HG03520 (cell line): ENCODE results near the gene LRP1B.
"Not testable (repeated sequence)": the region's sequence is repeated elsewhere in the genome, so short reads cannot be mapped to it uniquely, and the experiment has no call there.

Source experiments
- ATAC-seq: cut with Tn5 transposase; IDR thresholded peaks from one replicate; pipeline ENCODE4 v1.9.1; 2021; ENCODE audit warnings: mild to moderate bottlenecking, moderate library complexity; ENCODE audit not compliant: unreplicated experiment

The LRP1B gene

DNA sequence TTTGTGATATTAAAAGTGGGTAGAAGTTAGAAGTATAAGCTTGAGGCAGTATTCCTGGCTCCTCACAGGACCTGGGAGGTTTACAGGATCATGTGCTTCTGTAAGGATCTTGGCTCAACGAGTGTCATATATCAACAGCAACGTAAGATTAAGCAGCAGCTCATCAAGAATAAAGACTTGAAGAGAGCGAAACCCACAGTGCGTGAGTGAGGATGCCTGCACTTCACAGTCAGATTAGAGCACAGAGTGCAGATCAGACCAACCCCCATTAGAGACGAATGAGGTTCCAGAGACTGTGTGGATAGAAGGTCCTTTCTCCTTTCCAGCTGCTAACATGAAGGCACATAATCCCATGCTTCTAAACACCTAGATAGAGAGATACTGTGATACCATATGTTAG, 1693.9 kb downstream of the LRP1B start:
- ATAC-seq: no peak

- not testable (repeated sequence) for ATAC-seq
Observed at GRCh38 chr2:140427033-140427432, 1703.8 kb downstream of the LRP1B start.

GRCh38 chr2:140424471-140424870, 1706.3 kb downstream of the LRP1B start:
- no peak for ATAC-seq

GRCh38 chr2:140422759-140423158, 1708.1 kb downstream of the LRP1B start:
- no peak for ATAC-seq

GRCh38 chr2:140417504-140417903, 1713.3 kb downstream of the LRP1B start:
- ATAC-seq: no peak

- ATAC-seq: no peak
Observed at GRCh38 chr2:140416577-140416976, 1714.2 kb downstream of the LRP1B start.

DNA sequence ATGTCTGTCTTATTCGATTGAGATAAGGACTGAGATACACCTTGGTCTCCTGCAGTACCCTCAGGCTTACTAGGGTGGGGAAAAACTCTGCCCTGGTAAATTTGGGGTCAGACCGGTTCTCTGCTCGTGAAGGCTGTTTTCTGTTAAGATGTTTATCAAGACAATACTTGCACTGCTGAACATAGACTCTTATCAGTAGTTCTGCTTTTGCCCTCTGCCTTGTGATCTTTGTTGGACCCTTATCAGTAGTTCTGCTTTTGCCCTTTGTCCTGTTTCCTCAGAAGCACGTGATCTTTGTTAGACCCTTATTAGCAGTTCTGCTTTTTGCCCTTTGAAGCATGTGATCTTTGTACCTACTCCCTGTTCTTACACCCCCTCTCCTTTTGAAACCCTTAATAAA, 1715.8 kb downstream of the LRP1B start:
- not testable (repeated sequence) for ATAC-seq

DNA sequence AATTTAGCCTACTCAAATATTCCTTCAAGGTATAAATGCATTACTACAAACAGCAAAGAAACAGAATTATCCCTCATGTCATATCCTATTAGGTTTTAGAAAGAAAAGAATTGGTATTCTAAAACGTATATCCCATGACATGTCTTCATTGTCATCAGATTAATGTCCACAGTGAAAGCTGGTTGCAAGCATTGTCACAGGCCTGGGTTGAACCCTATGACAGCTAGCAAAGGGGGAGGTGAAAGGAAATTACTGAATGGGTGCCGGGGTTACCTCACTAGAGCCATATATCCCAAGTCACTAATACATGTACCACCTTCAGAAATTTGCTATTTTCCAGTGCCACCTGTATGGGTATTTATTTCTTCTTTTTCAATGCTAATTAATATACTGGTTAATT, 1720.1 kb downstream of the LRP1B start:
- no peak for ATAC-seq

DNA sequence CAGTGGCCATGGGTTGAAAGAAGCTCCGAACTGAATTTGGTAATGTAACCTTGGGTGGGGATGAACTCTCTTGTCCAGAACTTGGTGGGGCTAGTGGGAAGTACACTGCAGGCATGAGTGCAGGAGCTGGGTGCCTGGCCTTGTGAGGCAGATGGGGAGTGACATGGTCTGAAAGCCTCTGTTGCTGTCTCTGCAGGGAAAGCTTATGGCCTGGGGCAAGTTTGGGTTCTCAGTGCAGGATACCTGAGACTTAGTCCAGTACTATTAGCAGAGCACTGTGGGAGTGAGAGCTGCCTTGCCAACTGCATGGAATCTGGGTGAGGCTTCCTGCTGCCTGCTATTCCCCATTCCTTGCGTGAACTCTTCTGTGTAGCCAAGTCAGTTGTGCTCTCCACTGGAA, 1729.8 kb downstream of the LRP1B start:
- ATAC-seq: no peak

DNA sequence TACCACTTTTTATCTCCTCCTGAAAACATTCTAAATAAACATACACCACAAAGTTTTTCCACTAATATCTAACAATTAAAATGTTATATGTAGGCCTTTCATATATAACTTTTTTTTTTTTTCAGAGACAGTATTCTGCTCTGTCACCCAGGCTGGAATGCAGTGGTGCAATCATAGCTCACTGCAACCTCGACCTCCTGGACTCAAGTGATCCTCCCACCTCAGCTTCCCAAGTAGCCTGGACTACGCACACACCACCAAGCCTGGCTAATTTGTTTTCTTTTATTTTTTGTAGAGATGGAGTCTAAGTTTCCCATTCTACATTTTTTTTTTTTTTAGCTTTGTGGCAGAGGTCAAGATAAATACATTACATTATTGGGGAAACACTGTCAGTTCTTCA, 1738.0 kb downstream of the LRP1B start:
- ATAC-seq: no peak

DNA sequence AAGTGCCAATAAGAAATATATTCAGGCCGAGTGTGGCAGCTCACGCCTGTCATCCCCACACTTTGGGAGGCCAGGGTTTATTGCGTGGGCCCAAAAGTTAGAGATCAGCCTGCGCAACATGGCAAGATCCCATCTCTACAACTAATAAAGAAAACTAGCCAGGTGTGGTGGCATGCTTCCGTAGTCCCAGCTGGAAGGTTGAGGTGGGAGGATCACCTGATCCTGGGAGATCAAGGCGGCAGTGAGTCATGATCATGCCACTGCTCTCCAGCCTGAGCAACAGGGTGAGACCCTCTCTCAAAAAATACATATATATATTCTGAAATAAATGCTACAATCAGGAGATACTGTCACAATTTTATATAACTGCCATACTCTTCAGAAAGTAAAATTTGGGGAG, 1745.9 kb downstream of the LRP1B start:
- ATAC-seq: no peak

DNA sequence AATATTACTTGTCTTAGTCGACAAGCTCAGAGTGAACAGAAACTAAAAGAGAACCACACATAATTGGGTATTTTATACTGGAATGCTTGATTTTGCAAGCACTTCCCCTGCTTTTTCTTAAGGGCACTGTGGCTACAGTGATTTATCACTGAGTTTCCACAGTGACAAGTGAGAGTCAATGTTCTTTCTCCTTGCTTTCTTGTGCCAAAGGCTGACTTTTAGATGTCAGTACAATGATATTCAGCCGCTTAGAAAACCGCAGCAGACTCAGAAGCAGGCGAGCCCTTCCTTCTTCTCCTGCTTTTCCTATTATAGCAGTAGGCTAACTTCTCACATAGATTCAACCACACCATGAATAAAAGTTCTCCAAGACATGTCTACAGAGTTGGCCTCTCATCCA, 1747.0 kb downstream of the LRP1B start:
- ATAC-seq: no peak

DNA sequence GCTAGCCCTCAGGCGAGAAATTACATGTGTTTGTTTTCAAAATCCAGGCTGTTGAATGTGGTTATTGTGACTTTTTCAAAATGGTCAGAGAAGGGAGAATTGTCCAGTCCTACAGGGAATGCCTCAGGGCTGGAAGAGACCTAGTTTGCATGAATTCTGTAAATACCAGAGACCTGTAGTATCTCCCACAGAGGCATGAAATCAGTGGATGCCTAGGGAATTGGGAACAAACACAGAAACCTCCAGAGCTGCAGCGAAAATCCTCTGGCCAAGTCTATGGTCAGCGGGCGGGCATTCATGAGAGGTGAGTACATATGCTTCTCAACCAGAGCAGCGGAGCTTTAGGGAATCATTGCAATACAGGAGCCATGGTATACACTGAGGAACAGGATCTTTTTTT, 1754.1 kb downstream of the LRP1B start:
- no peak for ATAC-seq

DNA sequence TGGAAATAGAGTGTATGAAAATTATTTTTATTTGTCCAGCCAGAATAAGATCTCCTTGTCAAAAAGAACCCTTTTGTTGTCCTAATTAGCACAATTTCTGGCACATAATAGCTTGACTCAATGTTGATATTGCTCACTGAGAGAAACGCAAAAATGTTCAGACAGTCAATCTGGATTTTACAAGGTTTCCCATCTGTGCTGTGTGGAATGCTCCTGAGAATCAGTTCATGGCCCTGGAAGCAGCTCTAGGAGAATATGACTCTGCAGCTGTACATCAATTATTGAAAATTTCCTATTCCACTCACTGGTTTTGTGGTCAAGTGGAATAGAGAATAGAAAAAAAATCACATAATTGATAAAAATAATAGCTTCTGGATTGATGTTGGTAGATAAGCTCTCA, 1767.7 kb downstream of the LRP1B start:
- no peak for ATAC-seq

DNA sequence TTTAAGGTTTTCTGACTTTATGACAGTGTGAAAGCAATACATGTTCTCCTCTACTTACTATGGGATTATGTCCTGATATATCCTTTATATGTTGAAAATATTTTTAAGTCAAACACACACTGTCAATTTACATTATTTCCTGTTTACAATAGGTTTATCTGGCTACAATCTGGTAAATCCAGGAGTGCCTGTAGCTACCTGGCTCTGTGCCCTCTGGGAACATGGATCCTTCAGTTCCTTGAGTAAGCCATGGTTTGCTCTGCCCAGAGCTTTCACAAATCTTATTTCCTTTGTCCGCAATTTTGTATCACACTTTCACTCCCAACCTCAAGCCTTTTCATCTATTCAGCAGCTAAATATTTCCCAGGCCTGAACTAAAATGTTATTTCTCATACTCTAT, 1768.5 kb downstream of the LRP1B start:
- ATAC-seq: no peak

GRCh38 chr2:140359056-140359771, 1771.6 kb downstream of the LRP1B start:
- ATAC-seq: no peak

- ATAC-seq: no peak
Observed at GRCh38 chr2:140356697-140357096, 1774.1 kb downstream of the LRP1B start.

DNA sequence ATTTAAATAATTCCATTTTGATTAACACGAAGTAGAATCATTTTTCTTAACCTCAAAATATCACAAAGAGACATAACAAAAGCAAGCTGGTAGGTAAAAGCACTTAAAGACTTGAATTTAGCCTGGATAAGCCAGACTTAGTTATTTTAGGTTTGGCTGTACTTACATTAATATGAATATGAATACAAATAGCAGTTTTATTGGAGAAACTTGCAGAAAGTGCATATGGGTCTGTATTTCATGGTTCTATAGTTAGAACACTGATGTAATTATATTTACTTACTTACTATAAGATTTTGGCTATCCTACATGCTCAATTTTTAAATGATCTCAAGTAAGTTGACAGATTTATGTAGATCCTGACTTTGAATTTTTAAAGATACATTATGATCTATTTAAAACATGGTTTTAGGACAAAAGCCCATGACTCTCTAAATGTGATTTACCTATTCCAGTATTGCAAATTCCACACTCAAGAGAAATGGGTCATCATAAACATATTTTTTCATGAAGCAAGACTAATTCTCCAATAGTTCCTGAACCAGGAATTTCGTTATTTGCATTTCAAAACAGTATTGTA, 1775.2 kb downstream of the LRP1B start:
- ATAC-seq: no peak

- no peak for ATAC-seq
Observed at GRCh38 chr2:140354544-140354943, 1776.3 kb downstream of the LRP1B start.

DNA sequence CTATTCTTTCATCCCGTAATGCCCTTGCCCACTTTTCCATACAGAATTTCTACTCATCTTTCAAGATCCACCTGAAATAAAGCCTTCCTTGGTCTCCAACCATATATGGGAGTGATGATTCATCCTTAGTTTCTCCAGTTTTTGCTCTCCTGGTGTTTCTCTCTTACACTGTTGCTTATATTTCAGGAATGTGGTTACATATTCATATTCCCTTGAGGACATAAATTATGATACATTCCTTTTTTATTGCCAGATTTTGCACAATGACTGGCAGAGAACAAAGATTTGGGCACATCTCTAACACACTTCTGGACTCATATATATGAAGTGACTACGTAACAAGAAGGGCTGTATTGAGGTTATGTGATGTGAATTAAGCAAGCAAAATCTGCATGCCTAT, 1777.3 kb downstream of the LRP1B start:
- ATAC-seq: no peak

- ATAC-seq: no peak
Observed at GRCh38 chr2:140351692-140352091, 1779.1 kb downstream of the LRP1B start.

DNA sequence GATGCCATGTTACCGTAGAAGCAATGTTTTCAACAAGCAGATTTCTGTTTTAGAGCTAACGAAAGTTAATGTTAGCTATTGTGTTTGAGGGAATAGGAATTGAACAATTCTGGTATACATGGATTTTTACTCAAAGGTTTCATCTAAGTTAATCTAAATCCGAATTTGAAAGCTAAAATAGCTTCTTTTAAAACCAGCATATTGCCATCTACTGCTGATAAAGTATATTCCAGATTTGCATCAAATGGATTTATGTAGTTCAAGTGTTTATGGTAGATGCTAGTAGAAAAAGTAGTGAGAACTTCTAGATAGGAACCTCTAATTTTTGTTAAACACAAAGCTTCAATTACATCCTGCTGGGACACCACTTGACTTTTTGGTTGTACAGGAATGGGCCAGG, 1781.1 kb downstream of the LRP1B start:
- no peak for ATAC-seq

GRCh38 chr2:140348826-140349225, 1782.0 kb downstream of the LRP1B start:
- ATAC-seq: no peak
